DND-41 (cell line): ENCODE results near the gene ROBO2.

Experiments used
- ATAC-seq: fragments of 200-7000 bp; cut with Tn5 transposase; 3 replicates; pipeline ENCODE4 v1.9.1; 2021; ENCODE audit warnings: low read depth; ENCODE audit not compliant: insufficient read depth
- DNase-seq: peaks from one replicate; pipeline ENCODE4 v3.0.0-alpha.2; 2020
- H2AFZ ChIP-seq: 2 replicates; pipeline ENCODE4 v1.6.0; 2012; ENCODE audit warnings: low read depth, low read length
- H3K27ac ChIP-seq: 2 replicates; pipeline ENCODE4 v1.5.1; 2012; ENCODE audit warnings: low read length, inconsistent platforms
- H3K27me3 ChIP-seq: fragments of 200-600 bp; sonication (generic); 2 replicates; pipeline ENCODE4 v1.6.0; 2012; ENCODE audit warnings: low read length, mild to moderate bottlenecking, inconsistent platforms; ENCODE audit not compliant: insufficient read depth, poor library complexity
- H3K36me3 ChIP-seq: 2 replicates; pipeline ENCODE4 v1.5.1; 2012; ENCODE audit warnings: low read length, inconsistent platforms; ENCODE audit not compliant: insufficient read depth
- H3K4me1 ChIP-seq: 2 replicates; pipeline ENCODE4 v1.5.1; 2012; ENCODE audit warnings: mild to moderate bottlenecking, low read length; ENCODE audit not compliant: insufficient read depth
- H3K4me2 ChIP-seq: 2 replicates; pipeline ENCODE4 v1.6.0; 2012; ENCODE audit warnings: mild to moderate bottlenecking, moderate library complexity, low read length, inconsistent platforms; ENCODE audit not compliant: insufficient read depth
- H3K4me3 ChIP-seq, 2 experiments: fragments of 200-600 bp in 1 of 2; shearing (Covaris generic) in 1 of 2; 2 replicates each; pipeline ENCODE4 v1.5.1; 2012 to 2016; ENCODE audit warnings: inconsistent platforms in 2 of 2, low read length in 2 of 2, mild to moderate bottlenecking in 2 of 2, low read depth in 1 of 2, moderate library complexity in 1 of 2
- H3K79me2 ChIP-seq: 2 replicates; pipeline ENCODE4 v1.6.0; 2012; ENCODE audit warnings: low read length, inconsistent platforms; ENCODE audit not compliant: insufficient read depth
- H3K9ac ChIP-seq: 2 replicates; pipeline ENCODE4 v1.6.0; 2012; ENCODE audit warnings: low read depth, mild to moderate bottlenecking, inconsistent platforms, low read length, moderate library complexity
- H3K9me3 ChIP-seq: 2 replicates; pipeline ENCODE4 v1.5.1; 2012; ENCODE audit warnings: low read length, moderate library complexity, mild to moderate bottlenecking, inconsistent platforms; ENCODE audit not compliant: insufficient read depth, severe bottlenecking
- H4K20me1 ChIP-seq: 2 replicates; pipeline ENCODE4 v1.6.0; 2012; ENCODE audit warnings: low read length; ENCODE audit not compliant: insufficient read depth
- EZH2 ChIP-seq: IDR thresholded peaks from 3 replicates; pipeline ENCODE4 v1.6.1; 2012; ENCODE audit warnings: borderline replicate concordance, low read depth, mild to moderate bottlenecking, moderate library complexity, low read length, inconsistent platforms; ENCODE audit not compliant: severe bottlenecking
- TF ChIP-seq, protein P1 (sequence below): IDR thresholded peaks from 2 replicates; pipeline ENCODE4 v1.5.1; 2012; ENCODE audit warnings: borderline replicate concordance, low read length, moderate library complexity, mild to moderate bottlenecking; ENCODE audit not compliant: poor library complexity, severe bottlenecking; ENCODE audit errors: extremely low read depth

Gene ROBO2

DNA sequence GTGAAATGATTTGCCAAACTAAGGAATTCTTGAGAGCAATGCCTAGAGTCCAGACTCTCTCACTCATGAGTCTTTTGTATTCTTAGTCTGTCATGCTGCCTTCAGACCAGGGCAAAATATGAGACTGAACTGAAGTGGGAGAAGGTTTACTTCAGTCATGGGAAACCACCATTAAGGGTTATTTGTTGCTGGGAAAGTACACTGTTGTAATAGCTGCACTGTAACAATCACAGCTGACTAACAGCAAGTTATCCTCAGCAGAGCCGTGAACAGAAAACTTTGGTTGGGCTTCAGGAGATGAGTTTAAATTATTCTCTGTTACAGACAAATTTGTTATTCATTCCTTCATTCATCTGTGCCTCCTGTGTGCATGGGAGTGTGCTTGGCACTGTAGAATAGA is 258.5 kb downstream of the ROBO2 start:
- Histone ChIP-seq H3K36me3 (no peaks in the 10 kb centered on the region), H3K79me2 (no peaks in the 10 kb centered on the region), H3K4me1 (no peaks in the 10 kb centered on the region), H2AFZ (no peak overlapping the region), H3K4me2 (no peak overlapping the region), H3K4me3 (no peak overlapping the region), H3K27me3 (no peaks in the 10 kb centered on the region), H4K20me1 (no peaks in the 10 kb centered on the region), H3K27ac (no peak overlapping the region), H3K9ac (no peak overlapping the region), H3K9me3 (no peaks in the 10 kb centered on the region)
- DNase-seq (no peak), ATAC-seq (no peak)
- TF ChIP-seq, protein P1, sequence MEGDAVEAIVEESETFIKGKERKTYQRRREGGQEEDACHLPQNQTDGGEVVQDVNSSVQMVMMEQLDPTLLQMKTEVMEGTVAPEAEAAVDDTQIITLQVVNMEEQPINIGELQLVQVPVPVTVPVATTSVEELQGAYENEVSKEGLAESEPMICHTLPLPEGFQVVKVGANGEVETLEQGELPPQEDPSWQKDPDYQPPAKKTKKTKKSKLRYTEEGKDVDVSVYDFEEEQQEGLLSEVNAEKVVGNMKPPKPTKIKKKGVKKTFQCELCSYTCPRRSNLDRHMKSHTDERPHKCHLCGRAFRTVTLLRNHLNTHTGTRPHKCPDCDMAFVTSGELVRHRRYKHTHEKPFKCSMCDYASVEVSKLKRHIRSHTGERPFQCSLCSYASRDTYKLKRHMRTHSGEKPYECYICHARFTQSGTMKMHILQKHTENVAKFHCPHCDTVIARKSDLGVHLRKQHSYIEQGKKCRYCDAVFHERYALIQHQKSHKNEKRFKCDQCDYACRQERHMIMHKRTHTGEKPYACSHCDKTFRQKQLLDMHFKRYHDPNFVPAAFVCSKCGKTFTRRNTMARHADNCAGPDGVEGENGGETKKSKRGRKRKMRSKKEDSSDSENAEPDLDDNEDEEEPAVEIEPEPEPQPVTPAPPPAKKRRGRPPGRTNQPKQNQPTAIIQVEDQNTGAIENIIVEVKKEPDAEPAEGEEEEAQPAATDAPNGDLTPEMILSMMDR, result no peak
- TF ChIP-seq EZH2, result no peak

DNA sequence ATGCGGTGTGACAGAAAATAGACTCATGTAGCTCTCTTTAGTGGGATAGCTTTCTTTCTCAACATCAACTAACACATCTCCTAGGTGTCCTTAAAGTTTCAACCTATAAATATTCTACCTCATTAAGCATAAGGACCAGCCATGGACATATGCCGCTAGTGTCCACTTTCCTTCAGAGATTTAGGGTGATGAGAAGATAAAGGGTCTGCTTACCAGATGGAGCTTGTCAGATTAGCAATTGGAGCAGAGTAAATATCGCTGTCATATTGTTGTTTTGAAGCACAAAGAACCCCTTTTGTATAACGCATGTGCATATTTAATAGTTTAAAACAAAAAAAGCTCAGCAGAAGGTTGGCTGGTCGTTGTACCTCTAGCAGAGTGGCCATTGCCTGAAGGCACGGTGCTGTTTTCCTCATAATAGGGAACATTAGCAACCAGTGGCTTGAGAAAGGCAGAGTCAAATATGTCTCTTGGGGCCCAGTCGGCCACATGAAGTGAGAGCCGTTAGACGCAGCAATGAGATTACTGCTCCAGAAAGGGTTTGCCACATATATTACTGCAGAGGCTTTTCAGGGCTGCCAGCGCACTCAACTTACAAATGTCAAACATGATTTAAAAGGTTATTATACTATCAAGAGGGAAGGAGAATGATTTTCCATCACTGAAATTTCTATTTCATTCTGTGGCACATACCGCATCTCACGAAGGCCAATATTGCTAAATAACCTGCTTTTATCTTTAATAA is 264.2 kb downstream of the ROBO2 start:
- H3K36me3 ChIP-seq, result no peaks in the 10 kb centered on the region
- no peaks in the 10 kb centered on the region for H3K9me3 ChIP-seq
- DNase-seq (no peak), ATAC-seq (no peak)
- no peak overlapping the region for H3K27ac ChIP-seq
- no peak for TF ChIP-seq EZH2
- TF ChIP-seq, protein P1, result no peak
- no peaks in the 10 kb centered on the region for H3K4me1 ChIP-seq
- H3K4me3 ChIP-seq, result no peak overlapping the region
- no peak overlapping the region for H2AFZ ChIP-seq
- no peak overlapping the region for H3K9ac ChIP-seq
- no peaks in the 10 kb centered on the region for H3K79me2 ChIP-seq
- no peak overlapping the region for H3K4me2 ChIP-seq
- no peaks in the 10 kb centered on the region for H3K27me3 ChIP-seq
- no peaks in the 10 kb centered on the region for H4K20me1 ChIP-seq

DNA sequence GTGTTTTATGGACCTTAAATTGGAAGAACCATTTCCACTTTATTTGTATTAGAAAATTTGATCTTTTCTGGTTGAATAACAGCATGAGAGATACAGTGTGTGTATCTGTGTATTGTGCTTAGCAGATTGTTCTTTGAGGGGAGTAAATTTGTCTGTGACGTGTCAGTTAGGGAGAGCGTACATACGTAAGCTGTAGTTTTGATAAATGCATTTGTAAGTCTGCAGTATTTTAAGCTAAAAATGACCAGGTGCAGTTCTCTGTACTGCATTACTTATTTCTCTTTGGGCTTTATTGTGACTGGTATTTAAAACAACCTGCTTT is 264.8 kb downstream of the ROBO2 start:
- Histone ChIP-seq H3K4me2 (no peak overlapping the region), H3K4me3 (no peak overlapping the region), H3K9ac (no peak overlapping the region), H3K9me3 (no peaks in the 10 kb centered on the region), H4K20me1 (no peaks in the 10 kb centered on the region), H3K27me3 (no peaks in the 10 kb centered on the region), H3K27ac (no peak overlapping the region), H3K36me3 (no peaks in the 10 kb centered on the region), H3K79me2 (no peaks in the 10 kb centered on the region), H3K4me1 (no peaks in the 10 kb centered on the region), H2AFZ (no peak overlapping the region)
- DNase-seq (no peak), ATAC-seq (no peak)
- TF ChIP-seq, protein P1, result no peak
- no peak for TF ChIP-seq EZH2

DNA sequence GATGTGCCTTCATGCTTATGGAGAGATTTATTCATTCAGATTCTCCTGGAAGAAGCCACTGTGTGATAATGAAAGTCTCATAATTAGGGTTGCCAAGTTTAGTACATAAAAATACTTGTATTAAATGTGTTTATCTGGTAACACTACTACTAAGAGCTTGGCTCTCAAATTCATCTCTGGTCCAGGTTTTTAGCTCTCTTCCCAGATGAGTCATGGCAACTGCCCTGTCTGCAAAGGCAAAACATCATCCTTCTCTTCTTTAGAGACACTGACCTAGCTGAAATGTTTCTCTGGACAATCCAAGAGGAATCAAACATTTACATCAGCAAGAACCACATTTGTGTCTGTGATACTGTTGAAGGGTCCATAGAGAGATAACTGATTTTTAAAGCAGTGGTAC is 269.6 kb downstream of the ROBO2 start:
- TF ChIP-seq, protein P1, result no peak
- no peak for TF ChIP-seq EZH2
- Histone ChIP-seq H3K4me2 (no peak overlapping the region), H3K27me3 (no peaks in the 10 kb centered on the region), H3K4me1 (no peaks in the 10 kb centered on the region), H3K4me3 (no peak overlapping the region), H4K20me1 (no peaks in the 10 kb centered on the region), H3K36me3 (no peaks in the 10 kb centered on the region), H3K79me2 (no peaks in the 10 kb centered on the region), H3K27ac (no peak overlapping the region), H2AFZ (no peak overlapping the region), H3K9ac (no peak overlapping the region), H3K9me3 (no peaks in the 10 kb centered on the region)
- DNase-seq (no peak), ATAC-seq (no peak)
